Suprapubic skin (tissue), 3 donors: ENCODE results near the gene SSR2.

Experiments
- CTCF ChIP-seq, 2 donors: fragments of 200-600 bp in 1 of 2; fragments of 450-650 bp in 1 of 2; sonication (generic) in 1 of 2; IDR thresholded peaks; one replicate each; pipeline ENCODE4 v1.5.1; 2016 to 2019; ENCODE audit warnings: antibody characterized with exemption in 2 of 2, mild to moderate bottlenecking in 1 of 2, moderate library complexity in 1 of 2
- EP300 ChIP-seq: sonication (generic); formaldehyde crosslinking; IDR thresholded peaks from one replicate; pipeline ENCODE4 v1.6.1; 2017; ENCODE audit warnings: antibody characterized with exemption
- POLR2A ChIP-seq, 2 donors: fragments of 450-650 bp; IDR thresholded peaks; one replicate each; pipeline ENCODE4 v1.6.1; 2017; ENCODE audit warnings: antibody characterized with exemption in 2 of 2, mild to moderate bottlenecking in 2 of 2, moderate library complexity in 2 of 2

GRCh38 chr1:155996166-155996565, 24.6 kb downstream of the SSR2 start:
- TF ChIP-seq CTCF (IDR thresholded peaks at IDR 0.05): no peak
- TF ChIP-seq EP300: no peak
- TF ChIP-seq POLR2A (IDR thresholded peaks at IDR 0.05): no peak
